A549 (cell line): ENCODE measurements around the gene ANKRD23. TPM values are rescaled to one million over a fixed set of nuclear protein-coding genes. Genes with fewer than 3 reads are reported as not detected.
A peak's percentile ranks its signal among the peaks of the same experiment; 100 is the strongest.

ENCODE experiments used
- ATAC-seq, 2 experiments: fragments of 200-7000 bp in 1 of 2; fragments of >200 bp in 1 of 2; cut with Nextera tagmentation in 1 of 2; cut with Tn5 transposase in 1 of 2; 3 replicates each; pipeline versions ENCODE4 v1.8.0 to v1.9.1; 2018 to 2020; ENCODE audit warnings: mild to moderate bottlenecking in 1 of 2, moderate library complexity in 1 of 2
- CTCF ChIA-PET: fragments of 300-600 bp; sonication (Branson Sonifier 250); formaldehyde crosslinking; extraction: SDS; loops from one replicate; lab custom pipeline; 2021; ENCODE audit warnings: antibody characterized with exemption, inconsistent platforms; lab: Yijun Ruan, JAX
- POLR2A ChIA-PET: fragments of 350-600 bp; formaldehyde crosslinking; extraction: SDS; loops from one replicate; lab custom pipeline; 2021; ENCODE audit warnings: antibody characterized with exemption, inconsistent platforms; lab: Yijun Ruan, JAX
- DNase-seq, 2 experiments: peaks; one replicate each; pipeline versions ENCODE4 v3.0.0 to v3.0.0-alpha.2; 2011 to 2016; ENCODE audit warnings: low read depth in 1 of 2, low spot score in 1 of 2
- FAIRE-seq: peaks from 2 replicates; lab custom pipeline; 2011; peaks lifted over from hg19 to GRCh38; lab: Jason Lieb, UNC
- H3K27ac ChIP-seq, 2 experiments: fragments of >200 bp; sonication (Bioruptor Twin); formaldehyde crosslinking; 3 replicates each; pipeline ENCODE4 v1.5.1; 2016 to 2017
- H3K4me1 ChIP-seq: fragments of >200 bp; sonication (Bioruptor Twin); formaldehyde crosslinking; 3 replicates; pipeline ENCODE4 v1.6.1; 2016
- H3K4me2 ChIP-seq: fragments of >200 bp; sonication (Bioruptor Twin); formaldehyde crosslinking; 3 replicates; pipeline ENCODE4 v1.6.1; 2016
- H3K4me3 ChIP-seq: fragments of >200 bp; sonication (Bioruptor Twin); formaldehyde crosslinking; 3 replicates; pipeline ENCODE4 v1.5.1; 2016
- H3K9me3 ChIP-seq: fragments of >200 bp; sonication (Bioruptor Twin); formaldehyde crosslinking; 3 replicates; pipeline ENCODE4 v1.6.1; 2016
- EHMT2 ChIP-seq: fragments of 200-600 bp; sonication (generic); IDR thresholded peaks from 2 replicates; pipeline ENCODE4 v1.6.1; 2016; ENCODE audit warnings: antibody characterized with exemption, low read depth, mild to moderate bottlenecking, moderate library complexity
- FOSB ChIP-seq: fragments of 250-450 bp; sonication (Bioruptor Pico); IDR thresholded peaks from 2 replicates; pipeline ENCODE4 v1.5.0; 2020; ENCODE audit warnings: mild to moderate bottlenecking, moderate library complexity
- WGBS: methylation state at CpG from one replicate; pipeline ENCODE4 v1.1.6; 2017; ENCODE audit errors: missing lambda C conversion rate; 5-methylcytosine and 5-hydroxymethylcytosine counted together
- polyA plus RNA-seq, 4 experiments: library from polyadenylated mRNA; depleted of rRNA in 3 of 4; stranded (reverse); fragments of >200 nt; fragmentation: RNase III in 1 of 4; extraction: RNeasy Plus Mini Kit Qiagen cat#74134 plus additional on column Dnase treatment in 1 of 4; gene quantifications; 2 replicates in 3 of 4; 3 replicates in 1 of 4; pipeline ENCODE4 v1.2.3, GENCODE V29; 2011 to 2017
- small RNA-seq, 6 experiments: library from RNA; depleted of rRNA; stranded (forward); fragments of <200 nt; gene quantifications; one replicate each; pipeline ENCODE3, GENCODE V24; 2012

The ANKRD23 gene
- polyA plus RNA-seq, 2 of the 4 experiments (the other 2 are of a cell fraction) = 1.9 to 2.4 TPM

GRCh38 chr2:96788442-96789244 is 55.2 kb downstream of the ANKRD23 start:
- no peaks in the 10 kb centered on the region for H3K9me3 ChIP-seq
- POLR2A ChIA-PET = no interaction called here
- peak; percentile 70 to 76; a peak in 5 of 6 replicates for ATAC-seq
- H3K4me2 ChIP-seq = peak overlapping the region; percentile 55
- TF ChIP-seq EHMT2 (no peak), FOSB (CRISPR knock-in tag) (no peak)
- TF ChIP-seq, all 56 proteins: peak for 0
- Histone ChIP-seq H3K4me1 (peaks cover 30% of the 10 kb centered on the region), H3K27ac (peak overlapping the region; percentile 36 to 85; a peak in 5 of 6 replicates), H3K4me3 (no peak overlapping the region)
- WGBS = 71% methylated on average over 16 of the region's 17 CpGs
- DNase-seq (peak in 1 of 2 experiments; percentile 42), FAIRE-seq (no peak)
- CTCF ChIA-PET = interaction anchor here (0.8 to 1.6 kb wide), 7 partner anchors 12 to 239 kb away, joined by 3 to 7 read pairs (median 3); partner anchors contain the start of gene CNNM4

Small RNA genes within 50 kb of the gene (small RNA-seq; reads per million reads assigned to genes)
- gene MIR3127 = 0 reads per million in 6 experiments

Other genes starting within 250 kb of the ANKRD23 start
- 23.0 and 33.1 TPM in 2 replicates for gene KANSL3, start 205.7 kb downstream of the ANKRD23 start, polyA plus RNA-seq (2011; rRNA removed)
- 25.2 to 26.7 TPM (median 25.9 TPM) in 3 replicates for gene KANSL3, start 205.7 kb downstream of the ANKRD23 start, polyA plus RNA-seq (2017; fragmentation: RNase III; extraction: RNeasy Plus Mini Kit Qiagen cat#74134 plus additional on column Dnase treatment)
- gene FER1L5, start 201.3 kb downstream of the ANKRD23 start, polyA plus RNA-seq (2011; rRNA removed) = 0.01 TPM in 2 replicates
- not detected in 3 replicates for gene FER1L5, start 201.3 kb downstream of the ANKRD23 start, polyA plus RNA-seq (2017; fragmentation: RNase III; extraction: RNeasy Plus Mini Kit Qiagen cat#74134 plus additional on column Dnase treatment)
- gene LMAN2L, start 104.0 kb downstream of the ANKRD23 start, polyA plus RNA-seq (2011; rRNA removed) = 28.0 and 31.8 TPM in 2 replicates
- gene LMAN2L, start 104.0 kb downstream of the ANKRD23 start, polyA plus RNA-seq (2017; fragmentation: RNase III; extraction: RNeasy Plus Mini Kit Qiagen cat#74134 plus additional on column Dnase treatment) = 24.3 to 25.4 TPM (median 24.8 TPM) in 3 replicates
- gene CNNM4, start 83.1 kb downstream of the ANKRD23 start, polyA plus RNA-seq (2011; rRNA removed) = 11.2 and 15.0 TPM in 2 replicates
- 8.5 to 8.8 TPM (median 8.8 TPM) in 3 replicates for gene CNNM4, start 83.1 kb downstream of the ANKRD23 start, polyA plus RNA-seq (2017; fragmentation: RNase III; extraction: RNeasy Plus Mini Kit Qiagen cat#74134 plus additional on column Dnase treatment)
- gene CNNM3, start 27.8 kb downstream of the ANKRD23 start, polyA plus RNA-seq (2011; rRNA removed) = 11.8 and 13.6 TPM in 2 replicates
- gene CNNM3, start 27.8 kb downstream of the ANKRD23 start, polyA plus RNA-seq (2017; fragmentation: RNase III; extraction: RNeasy Plus Mini Kit Qiagen cat#74134 plus additional on column Dnase treatment) = 13.2 to 15.3 TPM (median 14.1 TPM) in 3 replicates
- gene ANKRD39, start 14.0 kb upstream of the ANKRD23 start, polyA plus RNA-seq (2011; rRNA removed) = 6.3 and 6.4 TPM in 2 replicates
- 16.4 to 16.5 TPM (median 16.5 TPM) in 3 replicates for gene ANKRD39, start 14.0 kb upstream of the ANKRD23 start, polyA plus RNA-seq (2017; fragmentation: RNase III; extraction: RNeasy Plus Mini Kit Qiagen cat#74134 plus additional on column Dnase treatment)
- 11.0 and 16.4 TPM in 2 replicates for gene SEMA4C, start 26.1 kb upstream of the ANKRD23 start, polyA plus RNA-seq (2011; rRNA removed)
- gene SEMA4C, start 26.1 kb upstream of the ANKRD23 start, polyA plus RNA-seq (2017; fragmentation: RNase III; extraction: RNeasy Plus Mini Kit Qiagen cat#74134 plus additional on column Dnase treatment) = 12.3 to 15.1 TPM (median 14.4 TPM) in 3 replicates
- gene FAM178B, start 142.6 kb upstream of the ANKRD23 start, polyA plus RNA-seq (2011; rRNA removed) = not detected in 2 replicates
- gene FAM178B, start 142.6 kb upstream of the ANKRD23 start, polyA plus RNA-seq (2017; fragmentation: RNase III; extraction: RNeasy Plus Mini Kit Qiagen cat#74134 plus additional on column Dnase treatment) = 0.04 TPM in 1 of 3 replicates, not detected in the others